ENCODE results near the gene MPP2. TPM values are rescaled to one million over a fixed set of nuclear protein-coding genes. Genes with fewer than 3 reads are reported as not detected.

The MPP2 gene
- total and polyA plus RNA-seq, 9 of the 15 experiments (the other 6 are each of a cell fraction or from before 2014, with no cell fraction given): 0.04 to 1.0 (median 0.24) TPM

DNA sequence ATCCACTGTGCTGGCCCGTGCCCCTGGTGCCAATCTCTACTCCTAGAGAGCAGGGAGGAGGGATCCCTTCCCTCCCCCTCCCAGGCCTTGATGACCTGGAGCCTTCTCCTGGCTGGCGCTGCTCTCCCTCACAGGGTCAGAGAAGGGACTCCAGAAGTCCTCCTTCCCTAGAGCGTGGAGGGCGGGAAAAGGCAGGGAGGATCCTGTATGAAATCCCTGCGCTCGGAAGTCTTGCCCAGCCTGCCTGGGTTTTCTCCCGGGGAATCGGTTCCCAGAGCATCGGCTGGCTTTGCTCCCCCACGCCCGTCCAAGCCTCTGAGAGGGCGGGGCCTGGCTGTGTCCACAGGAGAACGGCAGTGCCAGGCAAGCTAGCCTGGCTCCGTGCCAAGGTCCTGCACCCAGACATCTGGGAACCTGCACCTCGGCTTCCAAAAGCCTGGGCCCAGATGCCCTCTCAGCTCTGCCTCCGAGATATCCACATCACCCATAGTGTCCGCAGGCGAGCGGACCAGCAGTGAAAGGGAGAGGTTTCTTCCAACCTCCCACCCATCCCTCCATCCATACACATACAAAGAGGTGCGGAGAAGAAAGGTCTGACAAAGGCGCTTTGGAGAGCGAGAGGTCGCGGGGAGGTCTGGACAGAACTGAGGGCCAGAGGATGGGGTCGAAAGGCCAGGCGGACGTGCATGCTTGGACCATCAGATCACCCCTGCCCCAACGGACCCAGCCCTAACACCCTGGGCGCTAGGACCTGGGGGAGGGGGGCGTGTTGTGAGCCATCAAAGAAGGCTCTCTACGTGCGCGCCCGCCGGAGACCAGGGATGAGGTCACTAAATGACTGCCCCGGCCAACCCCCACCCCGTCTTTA, 1.1 kb downstream of the MPP2 start (continued):
- TF ChIP-seq, protein P1, sequence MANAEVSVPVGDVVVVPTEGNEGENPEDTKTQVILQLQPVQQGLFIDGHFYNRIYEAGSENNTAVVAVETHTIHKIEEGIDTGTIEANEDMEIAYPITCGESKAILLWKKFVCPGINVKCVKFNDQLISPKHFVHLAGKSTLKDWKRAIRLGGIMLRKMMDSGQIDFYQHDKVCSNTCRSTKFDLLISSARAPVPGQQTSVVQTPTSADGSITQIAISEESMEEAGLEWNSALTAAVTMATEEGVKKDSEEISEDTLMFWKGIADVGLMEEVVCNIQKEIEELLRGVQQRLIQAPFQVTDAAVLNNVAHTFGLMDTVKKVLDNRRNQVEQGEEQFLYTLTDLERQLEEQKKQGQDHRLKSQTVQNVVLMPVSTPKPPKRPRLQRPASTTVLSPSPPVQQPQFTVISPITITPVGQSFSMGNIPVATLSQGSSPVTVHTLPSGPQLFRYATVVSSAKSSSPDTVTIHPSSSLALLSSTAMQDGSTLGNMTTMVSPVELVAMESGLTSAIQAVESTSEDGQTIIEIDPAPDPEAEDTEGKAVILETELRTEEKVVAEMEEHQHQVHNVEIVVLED (CRISPR knock-in tag; IDR thresholded peaks at IDR 0.05): no peak
- TF ChIP-seq PCBP1 (IDR thresholded peaks at IDR 0.05; ENCODE audit: low read depth, low read length, poor library complexity, severe bottlenecking): no peak
- TF ChIP-seq NFIC (IDR thresholded peaks at IDR 0.05): peak; percentile 93
- TF ChIP-seq CREB1 (IDR thresholded peaks at IDR 0.05): no peak
- no peak for TF ChIP-seq CREB1 (CRISPR knock-in tag; IDR thresholded peaks at IDR 0.05)
- no peak for TF ChIP-seq PURB (CRISPR knock-in tag; IDR thresholded peaks at IDR 0.05; ENCODE audit: low read depth)
- no peak for TF ChIP-seq MBD1 (CRISPR knock-in tag; IDR thresholded peaks at IDR 0.05)
- TF ChIP-seq ZNF785 (CRISPR knock-in tag; IDR thresholded peaks at IDR 0.05): no peak
- no peak for TF ChIP-seq ZC3H8 (IDR thresholded peaks at IDR 0.05)
- TF ChIP-seq MCM7 (IDR thresholded peaks at IDR 0.05): no peak
- TF ChIP-seq SRF (CRISPR knock-in tag; IDR thresholded peaks at IDR 0.05): no peak
- TF ChIP-seq, protein P2, sequence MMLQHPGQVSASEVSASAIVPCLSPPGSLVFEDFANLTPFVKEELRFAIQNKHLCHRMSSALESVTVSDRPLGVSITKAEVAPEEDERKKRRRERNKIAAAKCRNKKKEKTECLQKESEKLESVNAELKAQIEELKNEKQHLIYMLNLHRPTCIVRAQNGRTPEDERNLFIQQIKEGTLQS (IDR thresholded peaks at IDR 0.05): 0 out of 2 replicates have a peak, but pooled peaks have one; percentile 11
- TF ChIP-seq, protein P2 (CRISPR knock-in tag; conservative IDR thresholded peaks at IDR 0.05): no peak
- no peak for TF ChIP-seq TRIM28 (IDR thresholded peaks at IDR 0.05)
- TF ChIP-seq, protein P3, sequence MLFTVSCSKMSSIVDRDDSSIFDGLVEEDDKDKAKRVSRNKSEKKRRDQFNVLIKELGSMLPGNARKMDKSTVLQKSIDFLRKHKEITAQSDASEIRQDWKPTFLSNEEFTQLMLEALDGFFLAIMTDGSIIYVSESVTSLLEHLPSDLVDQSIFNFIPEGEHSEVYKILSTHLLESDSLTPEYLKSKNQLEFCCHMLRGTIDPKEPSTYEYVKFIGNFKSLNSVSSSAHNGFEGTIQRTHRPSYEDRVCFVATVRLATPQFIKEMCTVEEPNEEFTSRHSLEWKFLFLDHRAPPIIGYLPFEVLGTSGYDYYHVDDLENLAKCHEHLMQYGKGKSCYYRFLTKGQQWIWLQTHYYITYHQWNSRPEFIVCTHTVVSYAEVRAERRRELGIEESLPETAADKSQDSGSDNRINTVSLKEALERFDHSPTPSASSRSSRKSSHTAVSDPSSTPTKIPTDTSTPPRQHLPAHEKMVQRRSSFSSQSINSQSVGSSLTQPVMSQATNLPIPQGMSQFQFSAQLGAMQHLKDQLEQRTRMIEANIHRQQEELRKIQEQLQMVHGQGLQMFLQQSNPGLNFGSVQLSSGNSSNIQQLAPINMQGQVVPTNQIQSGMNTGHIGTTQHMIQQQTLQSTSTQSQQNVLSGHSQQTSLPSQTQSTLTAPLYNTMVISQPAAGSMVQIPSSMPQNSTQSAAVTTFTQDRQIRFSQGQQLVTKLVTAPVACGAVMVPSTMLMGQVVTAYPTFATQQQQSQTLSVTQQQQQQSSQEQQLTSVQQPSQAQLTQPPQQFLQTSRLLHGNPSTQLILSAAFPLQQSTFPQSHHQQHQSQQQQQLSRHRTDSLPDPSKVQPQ (CRISPR knock-in tag; IDR thresholded peaks at IDR 0.05; ENCODE audit: borderline replicate concordance): no peak
- no peak for TF ChIP-seq PRPF4 (IDR thresholded peaks at IDR 0.05; ENCODE audit: insufficient read depth, low read depth, low read length, poor library complexity, severe bottlenecking)
- no peak for TF ChIP-seq ELF2 (CRISPR knock-in tag; IDR thresholded peaks at IDR 0.05)
- no peak for TF ChIP-seq CTCFL (IDR thresholded peaks at IDR 0.05; ENCODE audit: borderline replicate concordance, insufficient read depth, low read depth, low read length, poor library complexity, severe bottlenecking)

Data from K562 (cell line).